H1 (cell line): Measurements from ENCODE around the gene ACTL9.

Source experiments
- EZH2 ChIP-seq: fragments of 200-600 bp; sonication (generic); IDR thresholded peaks from 2 replicates; pipeline ENCODE4 v1.7.1; 2012; ENCODE audit warnings: low read depth, mild to moderate bottlenecking, moderate library complexity, low read length, inconsistent platforms; ENCODE audit not compliant: severe bottlenecking
- POLR2A ChIP-seq, 2 experiments: IDR thresholded peaks; 1 replicate in 1 of 2; 2 replicates in 1 of 2; pipeline ENCODE4 v1.6.1; 2011; ENCODE audit warnings: low read depth in 2 of 2, low read length in 2 of 2, mild to moderate bottlenecking in 2 of 2; ENCODE audit errors: control extremely low read depth in 1 of 2
- TF ChIP-seq, protein P1 (sequence below), 3 experiments: IDR thresholded peaks; 1 replicate in 2 of 3; 2 replicates in 1 of 3; pipeline versions ENCODE4 v1.5.1 to v1.6.1; 2011; ENCODE audit warnings: low read length in 3 of 3, mild to moderate bottlenecking in 3 of 3, inconsistent platforms in 2 of 3, low read depth in 1 of 3, moderate library complexity in 1 of 3; ENCODE audit not compliant: insufficient read depth in 1 of 3; ENCODE audit errors: control extremely low read depth in 1 of 3

- TF ChIP-seq EZH2, result no peak
- TF ChIP-seq POLR2A (IDR thresholded peaks at IDR 0.05; ENCODE audit: control extremely low read depth in 1 of 2, low read depth in 2 of 2, low read length in 2 of 2), result no peak
- TF ChIP-seq, protein P1, sequence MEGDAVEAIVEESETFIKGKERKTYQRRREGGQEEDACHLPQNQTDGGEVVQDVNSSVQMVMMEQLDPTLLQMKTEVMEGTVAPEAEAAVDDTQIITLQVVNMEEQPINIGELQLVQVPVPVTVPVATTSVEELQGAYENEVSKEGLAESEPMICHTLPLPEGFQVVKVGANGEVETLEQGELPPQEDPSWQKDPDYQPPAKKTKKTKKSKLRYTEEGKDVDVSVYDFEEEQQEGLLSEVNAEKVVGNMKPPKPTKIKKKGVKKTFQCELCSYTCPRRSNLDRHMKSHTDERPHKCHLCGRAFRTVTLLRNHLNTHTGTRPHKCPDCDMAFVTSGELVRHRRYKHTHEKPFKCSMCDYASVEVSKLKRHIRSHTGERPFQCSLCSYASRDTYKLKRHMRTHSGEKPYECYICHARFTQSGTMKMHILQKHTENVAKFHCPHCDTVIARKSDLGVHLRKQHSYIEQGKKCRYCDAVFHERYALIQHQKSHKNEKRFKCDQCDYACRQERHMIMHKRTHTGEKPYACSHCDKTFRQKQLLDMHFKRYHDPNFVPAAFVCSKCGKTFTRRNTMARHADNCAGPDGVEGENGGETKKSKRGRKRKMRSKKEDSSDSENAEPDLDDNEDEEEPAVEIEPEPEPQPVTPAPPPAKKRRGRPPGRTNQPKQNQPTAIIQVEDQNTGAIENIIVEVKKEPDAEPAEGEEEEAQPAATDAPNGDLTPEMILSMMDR (IDR thresholded peaks at IDR 0.05; ENCODE audit: control extremely low read depth in 1 of 3, insufficient read depth in 1 of 3, low read depth in 1 of 3, low read length in 3 of 3), result no peak
These were observed 40.7 kb downstream of the ACTL9 start for GRCh38 chr19:8657869-8658268.
